GM21619 (cell line): ENCODE data around the gene HERC2.
"Not testable (repeated sequence)": the region's sequence is repeated elsewhere in the genome, so short reads cannot be mapped to it uniquely, and the experiment has no call there.

Experiments
- ATAC-seq: cut with Tn5 transposase; IDR thresholded peaks from one replicate; pipeline ENCODE4 v1.9.1; 2021; ENCODE audit not compliant: unreplicated experiment

Gene HERC2

DNA sequence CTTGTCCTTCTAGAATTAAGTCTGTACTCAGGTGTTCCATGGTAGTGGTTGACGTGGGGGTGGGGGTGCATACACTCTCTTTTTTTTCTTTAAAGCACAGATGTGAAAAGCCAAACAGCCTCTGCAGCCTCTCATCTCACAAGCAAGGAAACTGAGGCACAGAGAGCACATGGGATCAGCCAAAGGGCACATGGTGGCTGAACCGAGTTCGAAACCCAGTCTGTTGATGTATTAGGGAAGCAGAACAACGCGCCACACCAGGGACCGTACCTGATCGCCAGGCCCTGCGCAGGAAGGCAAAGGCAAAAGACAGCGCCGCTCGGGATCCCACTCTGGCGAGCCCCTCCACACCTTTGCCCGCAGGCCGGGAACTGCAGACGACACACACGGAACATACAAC, 47.3 kb downstream of the HERC2 start:
- no peak for ATAC-seq

- no peak for ATAC-seq
Observed at GRCh38 chr15:28273873-28274610, 47.9 kb downstream of the HERC2 start.

DNA sequence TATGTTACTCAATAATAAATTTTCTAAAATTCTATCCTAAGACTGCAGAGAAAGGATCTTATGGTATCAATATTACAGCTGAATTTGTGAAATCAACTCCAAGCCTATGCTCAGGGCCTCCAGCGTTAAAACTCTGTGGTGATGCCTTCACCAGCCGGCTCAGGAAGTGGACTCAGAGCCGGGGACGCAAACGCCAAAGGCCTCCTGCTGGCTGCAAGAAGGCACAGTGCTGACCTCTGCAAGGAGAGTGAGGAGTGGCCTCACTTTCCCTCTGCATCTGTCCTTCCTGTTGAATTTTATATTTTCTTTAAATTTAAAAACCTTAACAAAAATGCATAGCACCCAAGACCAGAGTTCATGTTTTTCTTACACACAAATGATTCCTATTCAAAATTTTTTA, 48.5 kb downstream of the HERC2 start:
- ATAC-seq: no peak

GRCh38 chr15:28272587-28272986, 49.4 kb downstream of the HERC2 start:
- ATAC-seq: no peak

DNA sequence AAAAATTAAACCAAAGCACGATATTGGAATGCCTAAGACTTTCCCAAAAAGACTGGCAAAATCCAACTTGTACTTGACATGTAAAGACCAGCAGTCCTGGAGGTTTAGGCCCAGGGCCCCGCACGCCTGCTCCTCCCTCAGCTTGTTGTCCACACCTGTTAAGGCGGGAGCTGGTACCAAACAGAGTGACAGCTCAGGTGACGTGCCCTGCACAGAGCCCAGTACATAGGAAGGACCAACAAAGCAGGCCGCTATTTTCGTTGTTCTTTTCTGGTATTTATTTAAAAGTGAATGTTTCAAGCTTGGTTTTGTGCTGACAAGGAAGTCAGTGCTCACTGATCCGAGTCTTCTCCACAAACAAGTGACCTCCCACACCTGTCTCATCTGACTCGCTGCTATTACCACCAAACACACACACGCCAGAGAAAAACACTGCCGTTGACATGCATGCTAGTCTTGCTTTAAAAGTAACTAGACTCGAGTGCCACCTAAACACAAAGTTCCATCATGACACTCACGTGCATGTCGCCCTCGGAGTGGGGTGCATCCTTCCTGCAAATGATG, 50.2 kb downstream of the HERC2 start:
- no peak for ATAC-seq

GRCh38 chr15:28269097-28269496, 52.9 kb downstream of the HERC2 start:
- no peak for ATAC-seq

GRCh38 chr15:28267727-28268126, 54.3 kb downstream of the HERC2 start:
- no peak for ATAC-seq

DNA sequence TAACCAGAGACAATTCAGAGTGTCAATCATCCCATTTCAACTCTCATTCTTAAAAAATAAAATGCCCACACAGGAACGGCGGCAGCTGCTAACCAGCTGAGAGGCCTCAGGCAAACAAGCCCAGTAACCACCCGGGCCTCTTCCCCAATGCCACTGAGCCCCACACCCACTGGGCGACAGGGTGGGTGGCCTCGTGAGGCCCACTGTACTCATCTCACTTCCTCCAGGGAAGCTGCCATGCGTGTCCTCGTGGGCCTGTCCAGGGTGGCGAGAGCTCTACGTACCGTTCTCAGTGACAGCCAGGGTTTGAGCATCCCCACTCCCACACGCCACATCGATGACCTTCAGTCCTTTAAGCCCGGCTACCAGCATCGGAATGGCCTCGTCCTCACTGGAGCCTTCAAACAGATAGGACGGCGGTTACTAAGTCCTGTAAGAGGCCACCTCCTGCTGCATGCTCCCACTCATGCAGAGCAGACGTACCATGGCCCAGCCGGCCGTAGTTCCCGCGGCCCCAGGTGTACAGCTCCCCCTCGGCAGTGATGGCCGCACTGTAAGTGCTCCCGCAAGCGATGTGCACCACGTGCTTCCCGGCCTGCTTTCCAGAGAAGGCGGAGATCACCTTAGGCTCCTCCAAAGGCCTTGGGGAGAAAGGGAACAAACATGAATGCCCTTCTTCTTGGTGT, 56.5 kb downstream of the HERC2 start:
- ATAC-seq: no peak

GRCh38 chr15:28264166-28264565, 57.8 kb downstream of the HERC2 start:
- no peak for ATAC-seq

GRCh38 chr15:28262438-28262837, 59.5 kb downstream of the HERC2 start:
- no peak for ATAC-seq

- ATAC-seq: no peak
Observed at GRCh38 chr15:28260722-28261121, 61.3 kb downstream of the HERC2 start.

DNA sequence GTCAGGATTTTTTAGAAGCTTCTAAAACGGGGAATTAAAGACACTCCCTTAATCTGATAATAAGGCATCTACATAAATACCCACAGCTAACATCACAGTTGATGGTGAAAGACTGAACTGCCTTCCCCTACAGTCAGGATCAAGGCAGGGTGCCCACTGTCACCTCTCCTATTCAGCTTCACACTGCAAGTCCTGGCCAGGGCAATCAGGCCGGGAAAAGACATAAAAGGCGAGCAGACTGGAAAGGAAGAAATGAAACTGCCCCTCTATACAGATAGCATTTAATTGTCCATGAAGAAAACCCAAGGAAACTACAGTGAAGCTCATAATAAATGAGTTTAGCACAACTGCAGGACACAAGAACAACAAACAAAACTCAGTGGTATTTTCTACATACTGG, 61.7 kb downstream of the HERC2 start:
- no peak for ATAC-seq

DNA sequence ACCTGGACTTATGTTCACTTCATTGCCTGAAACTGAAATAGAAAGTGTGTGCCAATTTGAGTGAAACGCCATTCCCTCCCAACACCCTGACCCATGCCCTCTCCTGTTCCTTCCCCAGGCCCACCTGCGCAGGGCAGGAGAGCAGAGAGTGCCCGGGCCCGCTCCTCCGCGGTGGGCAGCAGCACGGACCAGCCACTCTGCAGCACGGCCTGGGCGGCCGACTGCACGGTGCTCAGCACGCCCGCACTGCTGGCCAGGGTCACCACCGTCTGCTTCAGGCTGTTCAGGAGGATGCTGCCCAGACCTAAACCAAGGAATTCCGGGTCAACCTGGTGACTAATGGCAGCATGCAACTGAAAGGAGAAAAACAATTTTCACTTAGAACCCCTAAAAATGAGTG, 66.0 kb downstream of the HERC2 start:
- ATAC-seq: no peak

- no peak for ATAC-seq
Observed at GRCh38 chr15:28252831-28253230, 69.1 kb downstream of the HERC2 start.

DNA sequence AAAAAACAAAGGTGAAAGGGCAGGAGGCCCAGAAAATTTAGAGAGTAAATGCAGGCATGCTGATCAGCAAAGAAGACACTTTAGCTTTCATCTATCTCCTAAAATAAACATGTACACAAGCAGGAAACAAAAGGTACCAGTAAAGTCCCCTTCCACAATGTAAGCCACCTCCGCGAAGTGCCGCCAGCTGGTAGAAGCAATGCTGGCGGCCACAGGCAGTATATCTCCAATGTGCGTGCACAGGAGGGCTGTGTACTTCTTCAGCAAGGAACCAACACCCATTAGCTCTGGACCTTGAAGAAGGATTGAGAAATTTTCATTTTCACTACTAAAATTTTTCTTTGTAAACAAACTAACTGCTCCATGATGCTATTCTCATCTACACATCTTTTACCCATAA, 75.4 kb downstream of the HERC2 start:
- ATAC-seq: no peak

DNA sequence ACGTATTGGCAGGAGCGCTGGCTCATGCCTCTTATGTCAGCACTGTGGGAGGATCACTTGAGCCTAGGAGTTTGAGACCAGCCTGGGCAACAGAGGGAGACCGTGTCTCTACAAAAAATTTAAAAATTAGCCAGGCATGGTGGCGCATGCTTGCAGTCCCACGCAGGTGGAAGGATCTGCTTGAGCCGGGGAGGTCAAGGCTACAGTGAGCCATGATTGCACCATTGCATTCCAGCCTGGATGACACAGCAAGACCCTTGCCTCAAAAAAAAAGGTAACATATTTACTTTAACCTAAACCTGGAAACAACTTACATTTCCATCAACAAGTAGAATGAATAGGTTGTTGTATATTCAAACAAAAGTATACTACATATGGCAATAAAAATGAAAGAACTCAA, 78.1 kb downstream of the HERC2 start:
- no peak for ATAC-seq

GRCh38 chr15:28243399-28243798, 78.6 kb downstream of the HERC2 start:
- no peak for ATAC-seq

GRCh38 chr15:28238296-28238695, 83.7 kb downstream of the HERC2 start:
- ATAC-seq: not testable (repeated sequence)

- ATAC-seq: not testable (repeated sequence)
Observed at GRCh38 chr15:28231743-28232142, 90.2 kb downstream of the HERC2 start.

GRCh38 chr15:28231336-28231735, 90.6 kb downstream of the HERC2 start:
- not testable (repeated sequence) for ATAC-seq

DNA sequence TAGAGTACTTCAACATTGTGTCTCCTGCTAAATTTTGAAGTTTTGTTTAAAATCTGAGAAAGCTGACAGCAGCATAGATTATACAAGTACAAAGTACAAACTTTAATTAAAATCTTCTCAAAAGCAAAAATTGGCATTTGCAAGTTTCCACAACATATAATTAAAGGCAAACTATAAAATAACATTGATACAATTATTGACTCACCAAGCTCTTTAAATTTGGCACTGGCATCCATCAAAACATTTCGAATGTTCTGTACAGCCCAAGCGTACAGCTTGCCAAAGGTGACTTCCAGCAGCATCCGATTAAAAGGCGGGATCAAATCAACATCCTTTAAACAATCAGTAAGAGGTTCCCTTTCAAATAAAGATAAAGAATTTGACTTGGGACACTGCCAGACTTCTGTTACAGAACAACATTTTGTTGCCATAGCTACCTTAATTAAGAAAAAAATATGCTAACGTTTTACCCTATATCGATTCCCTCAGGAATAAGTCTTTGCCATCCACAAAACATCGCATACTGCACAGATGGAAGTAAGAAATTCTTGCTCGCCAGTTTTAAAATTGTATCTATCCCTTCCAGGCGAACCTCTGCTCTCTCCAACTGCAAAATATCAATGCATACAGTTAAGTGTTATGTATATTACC, 92.9 kb downstream of the HERC2 start:
- not testable (repeated sequence) for ATAC-seq

- no peak for ATAC-seq
Observed at GRCh38 chr15:28228096-28228495, 93.9 kb downstream of the HERC2 start.
